GM19240 (cell line): ENCODE data around the gene PTPRO.

Experiments used
- DNase-seq: peaks from one replicate; pipeline ENCODE4 v3.0.0; 2011; ENCODE audit warnings: low spot score; ENCODE audit not compliant: insufficient read length

Gene PTPRO

GRCh38 chr12:15522574-15523187 lies 200.4 kb downstream of the PTPRO start:
- no peak for DNase-seq

- no peak for DNase-seq
Observed at GRCh38 chr12:15525441-15525840, 203.1 kb downstream of the PTPRO start.

- no peak for DNase-seq
Observed at GRCh38 chr12:15526033-15526432, 203.7 kb downstream of the PTPRO start.

DNA sequence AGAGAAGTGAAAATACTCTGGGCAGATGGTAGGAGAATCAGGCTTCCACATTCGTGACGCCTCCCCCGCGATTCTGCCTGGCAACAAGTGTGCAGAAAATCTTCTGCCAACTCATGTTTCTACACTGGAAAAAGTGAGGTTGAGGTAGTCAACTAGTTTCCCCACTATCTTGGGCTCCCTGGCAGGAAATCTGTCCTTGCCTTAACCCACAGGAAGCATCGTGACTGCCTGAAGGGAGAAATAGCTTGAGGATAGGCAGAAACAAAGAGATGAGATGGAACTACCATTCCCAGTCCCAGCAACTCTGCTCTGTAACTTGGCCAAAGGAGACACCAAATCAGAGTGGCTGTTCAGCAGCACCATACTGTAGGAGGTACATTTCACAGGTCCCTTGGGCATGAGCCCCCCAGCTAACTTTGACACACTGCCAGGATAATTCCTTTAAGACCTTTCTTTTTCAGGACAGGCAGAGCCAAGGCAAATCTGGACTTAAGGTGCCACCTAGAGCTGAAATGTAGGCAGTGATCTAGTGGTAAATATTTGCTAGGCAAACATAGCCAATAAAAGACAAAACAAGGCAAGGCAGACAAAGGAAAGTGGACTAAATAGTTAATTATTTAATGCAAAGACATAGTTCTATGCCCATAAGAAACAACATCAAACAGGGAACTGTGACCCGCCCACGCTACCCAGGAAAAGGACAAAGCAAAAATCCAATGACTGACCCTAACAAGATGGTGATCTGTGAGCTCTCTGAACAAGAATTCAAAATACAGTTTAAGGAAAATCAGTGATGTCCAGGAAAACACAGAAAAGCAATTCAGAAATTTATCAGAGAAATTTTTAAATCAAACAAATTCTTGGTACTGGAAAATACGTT lies 205.1 kb downstream of the PTPRO start:
- no peak for DNase-seq

DNA sequence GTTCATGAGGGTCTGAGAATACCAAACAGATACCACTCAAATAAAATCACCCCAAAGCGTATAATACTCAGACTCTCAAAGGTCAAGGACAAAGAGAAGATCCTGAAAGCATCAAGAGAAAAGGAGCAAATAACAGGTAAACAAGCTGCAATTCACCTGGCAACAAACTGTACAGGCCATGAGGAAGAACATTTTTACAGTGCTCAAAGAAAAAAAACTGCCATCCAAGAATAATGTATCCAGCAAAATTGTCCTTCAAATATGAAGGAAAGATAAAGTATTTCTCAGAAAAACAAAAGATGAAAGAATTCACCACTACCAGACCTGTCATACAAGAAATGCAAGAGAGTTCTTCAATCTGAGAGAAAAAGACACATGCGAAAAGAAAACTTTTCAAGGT lies 206.4 kb downstream of the PTPRO start:
- DNase-seq, result no peak

DNA sequence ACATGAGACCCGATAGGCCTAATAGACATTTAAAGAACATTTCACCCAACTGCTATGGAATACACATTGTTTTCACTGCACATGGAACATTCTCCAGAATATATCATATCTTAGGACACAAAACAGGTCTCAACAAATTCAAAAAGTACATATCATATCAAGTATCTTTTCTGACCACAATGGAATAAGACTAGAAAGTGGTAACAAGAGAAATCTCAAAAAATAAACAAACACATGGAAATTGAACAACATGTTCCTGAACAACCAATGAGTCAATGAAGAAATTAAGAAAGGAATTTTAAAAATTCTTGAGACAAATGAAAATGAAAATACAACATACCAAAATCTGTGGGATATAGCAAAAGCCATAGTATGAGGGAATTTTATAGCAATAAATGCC lies 208.1 kb downstream of the PTPRO start:
- no peak for DNase-seq

GRCh38 chr12:15532364-15532977 lies 210.2 kb downstream of the PTPRO start:
- DNase-seq, result no peak

DNA sequence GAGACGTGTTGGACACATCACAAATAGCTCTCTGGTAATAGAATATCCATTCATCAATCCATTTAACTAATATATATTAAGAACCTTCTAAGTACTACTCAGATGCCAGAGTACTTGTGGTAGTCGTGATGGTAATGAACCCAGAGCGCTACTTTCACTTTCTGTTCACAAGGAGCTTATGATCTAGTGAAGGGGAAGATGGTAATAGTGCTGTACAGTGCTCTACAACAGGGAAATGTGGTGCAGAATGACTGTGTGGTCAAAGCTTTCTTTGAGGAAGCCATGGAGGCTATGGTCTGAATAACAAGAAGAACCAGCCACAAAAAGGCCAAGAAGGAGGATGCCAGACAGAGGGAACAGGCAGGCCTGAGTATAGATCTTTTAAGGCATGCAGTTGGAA lies 212.0 kb downstream of the PTPRO start:
- DNase-seq, result no peak

- no peak for DNase-seq
Observed at GRCh38 chr12:15534874-15535273, 212.6 kb downstream of the PTPRO start.

- DNase-seq, result no peak
Observed at GRCh38 chr12:15535352-15535781, 213.1 kb downstream of the PTPRO start.

GRCh38 chr12:15536446-15536845 lies 214.1 kb downstream of the PTPRO start:
- DNase-seq, result no peak

DNA sequence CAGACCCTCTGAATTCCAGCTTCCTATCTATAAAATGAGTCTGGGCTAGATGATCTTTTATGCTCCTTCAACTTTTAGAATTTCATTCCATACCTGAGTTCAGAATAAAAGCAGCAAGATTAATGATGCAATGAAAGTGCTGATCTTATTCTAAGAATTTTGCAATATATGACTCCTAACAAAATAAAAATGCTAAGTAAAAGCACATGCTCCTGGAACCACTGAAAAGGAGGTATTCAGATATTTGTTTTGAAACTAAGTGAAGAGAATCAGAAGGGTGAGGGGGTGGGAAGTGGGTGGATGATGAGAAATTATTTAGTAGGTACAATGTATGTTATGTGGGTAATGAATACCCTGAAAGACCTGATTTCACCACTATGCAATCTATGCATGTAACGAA lies 216.6 kb downstream of the PTPRO start:
- no peak for DNase-seq

DNA sequence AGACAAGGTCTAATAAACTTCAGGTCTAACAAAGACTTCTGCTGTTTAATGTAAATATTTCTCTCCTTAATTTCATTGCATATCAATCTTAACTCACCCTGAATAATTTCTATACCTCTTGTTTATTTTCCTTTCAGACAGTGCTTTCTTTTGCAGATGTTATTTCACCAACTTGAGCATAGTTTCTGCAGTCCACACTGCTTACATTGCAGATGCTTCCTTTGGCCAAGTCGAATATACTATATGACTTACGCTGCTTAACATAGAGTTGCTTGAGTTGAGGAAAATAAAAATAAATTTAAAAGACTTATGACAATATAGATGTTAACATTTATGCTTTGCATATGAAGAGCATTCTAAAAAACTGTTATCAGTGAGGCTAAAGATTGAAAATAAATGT lies 217.7 kb downstream of the PTPRO start:
- no peak for DNase-seq

DNA sequence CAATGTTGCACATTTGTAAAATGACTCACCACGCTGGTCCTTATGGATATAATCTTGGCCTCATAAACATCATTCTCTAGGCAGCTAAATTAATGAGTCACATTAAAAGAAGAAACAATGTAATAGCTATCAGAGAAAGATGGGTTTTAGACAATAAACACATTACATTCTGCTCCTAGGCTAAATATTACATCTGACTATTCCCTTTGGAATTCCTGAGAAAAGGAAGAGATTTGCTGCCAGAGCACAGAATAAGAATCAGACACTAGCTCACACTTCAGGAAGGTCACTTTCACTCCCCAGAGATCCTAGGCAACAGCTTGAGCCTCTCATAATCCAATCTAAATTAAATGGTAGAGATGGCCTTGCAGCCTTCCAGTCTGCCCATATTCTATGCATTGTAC lies 218.2 kb downstream of the PTPRO start:
- DNase-seq, result no peak

- no peak for DNase-seq
Observed at GRCh38 chr12:15541996-15542631, 219.8 kb downstream of the PTPRO start.

DNA sequence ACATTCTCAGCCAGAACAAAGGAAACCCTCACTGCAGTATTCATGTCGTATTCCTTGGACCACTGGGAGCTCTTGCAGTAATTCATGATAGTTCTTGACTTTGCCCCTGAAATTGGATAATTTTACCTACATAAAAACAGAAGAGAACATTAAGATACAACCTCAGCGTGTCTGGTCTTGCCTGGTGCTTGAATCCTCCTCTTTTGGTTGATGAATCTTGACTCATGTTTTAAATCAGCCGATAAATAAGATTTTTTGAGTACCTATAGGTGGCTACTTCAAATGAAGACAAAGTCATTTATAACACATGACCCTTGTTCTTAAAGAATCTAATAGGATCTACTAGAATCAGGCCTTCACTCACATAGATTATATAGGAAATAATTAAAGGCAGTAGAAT lies 221.0 kb downstream of the PTPRO start:
- no peak for DNase-seq

DNA sequence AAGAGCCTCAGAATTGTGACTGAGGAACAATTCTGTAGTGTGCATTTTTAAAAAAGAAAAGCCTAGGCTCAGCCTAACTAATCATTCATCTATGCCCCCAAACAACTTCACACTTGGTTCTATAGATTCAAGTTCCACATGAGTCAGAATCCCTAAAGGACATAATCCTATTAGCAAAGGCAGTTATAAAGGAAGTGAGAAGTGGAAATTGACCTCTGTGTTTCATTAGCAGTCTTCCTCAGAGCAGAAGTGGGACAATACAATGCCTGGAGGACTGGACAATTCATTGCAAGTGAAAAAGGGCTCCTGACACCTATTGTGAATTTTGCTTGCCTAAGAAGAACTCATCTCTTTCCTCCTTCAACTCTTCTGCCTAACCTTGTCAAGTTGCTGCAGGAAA lies 222.3 kb downstream of the PTPRO start:
- no peak for DNase-seq

DNA sequence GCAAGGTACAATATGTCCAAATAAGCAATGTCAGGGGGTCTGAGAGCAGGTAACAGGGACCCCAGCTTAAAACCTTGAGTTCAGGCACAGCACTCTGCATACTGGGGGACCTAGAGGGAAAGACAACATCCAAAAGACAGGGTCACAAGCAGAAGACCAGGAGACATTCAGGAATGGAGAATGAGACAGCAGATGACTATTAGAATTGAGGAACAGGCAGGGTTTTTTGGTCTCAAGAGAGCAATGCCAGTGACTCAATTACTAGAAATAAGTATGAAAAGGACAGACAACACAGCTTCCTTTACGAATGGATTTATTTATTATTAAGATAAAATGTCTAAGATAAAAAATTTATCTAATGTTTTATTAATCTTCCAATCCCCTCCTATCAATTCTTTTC lies 223.0 kb downstream of the PTPRO start:
- DNase-seq, result no peak

DNA sequence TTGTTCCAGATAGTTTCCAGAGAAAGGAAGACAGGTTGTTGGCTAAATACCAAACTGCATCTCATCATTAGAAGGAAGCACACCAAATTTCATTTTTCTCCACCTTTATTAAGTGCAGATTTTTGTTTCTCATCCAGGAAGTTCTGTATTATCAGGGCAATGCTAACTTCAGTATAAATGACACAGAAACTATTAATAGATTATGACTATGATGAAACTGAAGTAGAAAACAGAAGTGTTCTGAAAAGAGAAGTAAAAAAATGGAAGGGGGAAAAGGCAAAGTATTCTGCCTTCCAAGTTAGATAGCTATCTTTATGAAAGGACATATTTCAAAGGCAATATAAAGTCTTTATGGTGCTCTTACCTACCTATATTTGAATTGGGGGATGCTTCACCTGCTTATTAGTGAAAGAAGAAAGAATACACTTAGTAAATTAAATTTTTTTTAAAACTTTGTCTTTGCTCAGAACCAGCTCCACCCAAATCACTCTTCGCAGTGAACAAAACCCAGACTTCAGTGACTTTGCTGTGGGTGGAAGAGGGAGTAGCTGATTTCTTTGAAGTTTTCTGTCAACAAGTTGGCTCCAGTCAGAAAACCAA lies 223.9 kb downstream of the PTPRO start:
- DNase-seq, result no peak

DNA sequence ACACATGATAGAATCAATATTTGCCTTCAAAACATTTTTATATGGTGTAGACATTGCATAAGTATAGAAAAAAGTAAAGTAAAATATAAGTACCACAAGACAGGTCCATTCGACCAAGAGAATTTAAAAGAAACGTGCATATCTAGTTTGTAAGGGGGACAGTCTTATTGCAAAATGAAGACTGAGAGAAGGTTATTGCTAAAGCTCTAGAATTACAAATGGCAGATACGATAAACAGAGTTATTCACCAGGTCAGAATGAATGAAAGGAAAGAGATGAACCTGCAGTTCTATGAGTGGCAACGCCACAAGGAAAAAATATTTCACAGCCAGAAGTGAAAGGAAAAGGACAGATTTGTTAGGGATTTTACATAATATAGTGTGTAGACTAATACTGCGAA lies 224.8 kb downstream of the PTPRO start:
- no peak for DNase-seq

DNA sequence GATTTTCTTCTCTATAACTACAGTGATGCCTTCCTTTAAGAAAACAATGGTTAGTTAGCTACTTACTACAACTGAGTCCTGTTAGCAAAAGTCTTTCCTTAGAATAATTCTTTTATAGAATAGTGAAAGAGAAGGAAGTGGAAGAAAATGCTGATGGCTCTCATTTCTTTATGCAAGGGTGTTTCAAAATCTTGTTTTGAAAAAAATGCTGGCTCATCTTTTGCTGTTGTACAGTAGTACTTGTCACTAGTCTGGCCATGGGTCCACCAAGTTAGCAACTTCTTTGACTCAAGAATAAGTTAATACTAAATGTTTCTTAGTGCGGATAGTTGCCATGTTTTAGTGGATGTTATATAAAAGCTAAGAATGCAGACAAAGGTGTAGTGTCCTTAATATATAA lies 225.4 kb downstream of the PTPRO start:
- no peak for DNase-seq

GRCh38 chr12:15550793-15551192 lies 228.5 kb downstream of the PTPRO start:
- no peak for DNase-seq
